GM19395 (cell line): Measurements from ENCODE around the gene VAT1L.

Experiments
- ATAC-seq: cut with Tn5 transposase; IDR thresholded peaks from one replicate; pipeline ENCODE4 v1.9.1; 2021; ENCODE audit warnings: mild to moderate bottlenecking, moderate library complexity; ENCODE audit not compliant: unreplicated experiment

The VAT1L gene

GRCh38 chr16:77827032-77827431, 38.7 kb downstream of the VAT1L start:
- ATAC-seq: no peak

DNA sequence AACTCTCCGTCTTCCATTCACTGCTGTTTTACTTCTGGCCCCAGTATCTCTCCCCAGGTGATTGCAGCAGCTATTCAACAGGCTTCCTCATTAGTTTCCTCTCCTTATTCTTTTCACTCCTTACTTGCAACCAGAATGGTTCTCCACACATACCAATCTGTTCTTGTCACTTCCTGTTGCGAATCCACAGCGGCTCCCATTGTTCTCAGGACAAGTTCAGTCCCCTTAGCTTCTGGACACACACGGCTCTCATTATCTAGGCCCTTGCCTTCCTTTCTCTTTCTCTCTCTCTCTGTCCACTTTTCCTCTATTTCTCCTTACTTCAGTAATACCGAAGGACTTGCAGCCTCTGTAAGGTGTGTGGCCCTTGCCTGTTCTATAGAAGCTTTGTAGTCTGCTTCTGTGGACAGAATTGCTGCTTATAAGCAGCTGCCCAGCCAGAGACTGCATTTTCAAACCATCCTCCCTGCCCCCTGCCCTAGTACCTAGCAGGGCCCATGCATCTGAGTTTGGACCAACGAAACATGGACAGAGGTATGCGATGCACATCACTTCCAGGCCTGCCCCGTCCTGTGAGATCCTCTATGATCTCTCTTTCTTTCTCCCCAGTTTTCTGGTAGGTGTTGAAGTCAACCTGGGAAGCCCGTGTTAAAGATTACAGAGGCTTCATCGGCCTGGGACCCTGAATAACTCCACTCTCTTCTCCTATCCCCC, 45.7 kb downstream of the VAT1L start:
- no peak for ATAC-seq

GRCh38 chr16:77834635-77835540, 46.5 kb downstream of the VAT1L start:
- ATAC-seq: no peak

DNA sequence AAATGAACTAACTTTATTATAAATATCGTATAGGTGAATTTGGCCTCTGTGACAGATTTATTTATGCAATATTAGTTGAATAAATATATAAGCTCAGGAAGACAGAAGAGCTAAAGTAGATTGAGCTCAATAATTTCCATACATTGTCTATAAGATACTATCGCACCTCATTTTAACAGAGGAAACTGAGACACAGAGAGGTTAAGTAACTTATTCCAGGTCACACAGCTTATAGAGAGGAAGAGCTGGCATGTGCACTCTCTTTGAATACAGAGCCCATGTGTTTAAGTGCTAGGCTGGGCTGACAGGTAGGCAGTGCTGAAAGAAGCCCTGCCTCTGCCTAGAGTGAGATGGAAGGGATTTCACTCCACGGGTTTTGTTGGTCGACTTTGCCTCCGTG, 48.4 kb downstream of the VAT1L start:
- ATAC-seq: no peak

- ATAC-seq: no peak
These were observed 50.4 kb downstream of the VAT1L start for GRCh38 chr16:77838597-77839255.

DNA sequence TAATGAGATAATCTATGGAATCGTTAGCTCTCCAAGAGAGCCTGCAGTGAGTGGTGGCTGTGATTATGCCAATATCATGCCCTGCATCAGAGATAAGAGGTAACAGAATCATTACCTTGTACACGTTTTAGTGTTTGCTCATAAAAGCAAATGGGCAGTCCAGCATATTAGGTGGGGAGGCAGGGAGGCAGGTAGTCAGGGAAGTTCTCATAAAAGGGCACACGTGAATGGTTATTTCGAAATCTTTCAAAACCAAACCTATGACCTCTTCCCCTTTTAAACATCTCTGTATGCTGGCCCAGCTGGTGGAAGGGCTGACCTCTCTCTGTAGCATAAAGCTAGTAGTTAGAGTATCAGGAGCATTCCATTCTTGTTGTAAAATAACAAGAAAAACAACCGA, 51.7 kb downstream of the VAT1L start:
- ATAC-seq: no peak

- ATAC-seq: no peak
These were observed 52.5 kb downstream of the VAT1L start for GRCh38 chr16:77840673-77841501.

GRCh38 chr16:77841502-77841763, 53.1 kb downstream of the VAT1L start:
- no peak for ATAC-seq

DNA sequence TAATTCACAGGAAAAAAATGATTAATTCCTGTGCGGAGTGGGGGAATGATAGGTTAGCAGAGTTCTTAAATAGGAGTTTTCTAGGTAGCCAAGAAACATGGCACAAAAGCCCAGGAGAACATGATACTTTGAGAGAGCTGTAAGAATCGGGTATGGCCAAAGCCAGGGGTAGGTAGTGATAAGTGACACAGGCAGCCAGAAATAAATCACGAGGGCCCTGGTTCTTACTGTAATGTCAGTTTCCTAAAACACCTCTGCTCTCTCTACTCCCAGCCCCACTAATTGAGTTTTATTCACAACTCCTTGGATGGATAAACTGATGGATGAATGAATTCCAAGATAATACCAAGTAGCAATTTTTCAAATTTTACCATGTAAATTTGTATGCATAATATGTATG, 54.1 kb downstream of the VAT1L start:
- no peak for ATAC-seq

- no peak for ATAC-seq
These were observed 55.0 kb downstream of the VAT1L start for GRCh38 chr16:77843405-77843804.

DNA sequence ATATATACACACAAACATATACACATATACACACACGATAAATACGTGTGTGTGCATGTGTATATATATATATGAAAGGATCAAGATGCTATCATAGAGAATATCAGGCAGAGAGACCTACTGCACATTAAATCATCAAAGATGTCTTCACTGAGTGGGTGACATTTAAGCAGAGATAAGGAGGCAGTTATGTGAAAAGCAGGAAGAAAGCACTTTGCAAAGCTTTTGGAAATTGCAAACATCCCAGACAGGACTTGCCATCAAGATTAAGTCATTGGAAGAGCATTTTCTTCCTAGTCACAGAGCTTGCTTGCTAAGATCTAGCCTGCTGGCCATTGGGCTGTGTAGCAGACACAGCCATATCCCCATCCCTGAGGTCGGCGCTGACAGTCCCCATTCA, 56.4 kb downstream of the VAT1L start:
- ATAC-seq: no peak

DNA sequence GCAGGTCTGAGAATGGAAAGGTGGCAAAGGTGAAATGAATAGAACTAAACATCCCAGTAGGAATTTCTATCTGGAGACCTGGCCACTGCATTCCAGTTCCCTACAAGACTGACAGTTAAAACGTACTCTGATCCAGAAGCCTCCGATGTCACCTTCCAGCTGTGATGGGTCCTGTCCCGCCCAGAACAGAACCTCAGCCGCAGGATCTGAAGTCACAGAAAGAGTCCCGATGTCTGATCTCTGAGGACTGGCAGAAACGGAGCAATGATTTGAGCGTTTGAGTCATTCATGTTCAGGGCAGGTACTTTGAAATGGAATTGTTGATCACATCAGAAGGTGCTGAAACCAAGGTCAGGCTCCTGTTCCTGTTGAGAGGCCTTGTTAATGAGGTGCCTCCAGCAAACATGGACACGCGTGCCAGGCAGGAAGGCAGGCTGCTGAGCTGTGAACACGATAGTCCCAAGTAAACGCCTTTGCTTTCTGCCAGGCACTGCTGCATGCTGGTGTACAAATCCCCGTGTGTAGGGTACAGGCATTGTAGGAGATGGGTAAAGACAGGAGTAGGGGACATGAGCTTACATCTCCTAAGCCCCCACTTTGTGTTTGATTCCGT, 61.4 kb downstream of the VAT1L start:
- no peak for ATAC-seq

- ATAC-seq: no peak
These were observed 62.4 kb downstream of the VAT1L start for GRCh38 chr16:77850636-77851333.

- ATAC-seq: no peak
These were observed 64.8 kb downstream of the VAT1L start for GRCh38 chr16:77853161-77853560.

- ATAC-seq: no peak
These were observed 68.2 kb downstream of the VAT1L start for GRCh38 chr16:77856438-77857160.

DNA sequence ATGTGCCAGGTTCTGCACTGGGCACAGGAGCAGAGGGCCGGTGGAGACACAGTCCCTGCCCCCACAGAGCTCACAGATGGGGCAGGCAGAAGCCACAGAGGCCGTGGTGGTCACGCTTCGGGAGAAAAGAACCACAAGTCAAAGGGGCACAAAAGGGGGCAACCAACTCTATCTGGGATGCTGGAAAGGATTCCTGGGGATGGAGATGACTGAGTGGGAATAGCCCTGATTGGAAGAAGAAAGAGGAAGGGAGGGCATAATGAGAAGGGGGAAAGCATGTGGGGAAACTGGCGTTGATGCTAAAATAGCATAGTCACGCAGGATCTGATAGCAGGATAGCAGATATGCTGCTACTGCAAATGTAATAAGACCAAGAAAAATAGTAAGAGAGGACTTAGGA, 69.7 kb downstream of the VAT1L start:
- no peak for ATAC-seq

DNA sequence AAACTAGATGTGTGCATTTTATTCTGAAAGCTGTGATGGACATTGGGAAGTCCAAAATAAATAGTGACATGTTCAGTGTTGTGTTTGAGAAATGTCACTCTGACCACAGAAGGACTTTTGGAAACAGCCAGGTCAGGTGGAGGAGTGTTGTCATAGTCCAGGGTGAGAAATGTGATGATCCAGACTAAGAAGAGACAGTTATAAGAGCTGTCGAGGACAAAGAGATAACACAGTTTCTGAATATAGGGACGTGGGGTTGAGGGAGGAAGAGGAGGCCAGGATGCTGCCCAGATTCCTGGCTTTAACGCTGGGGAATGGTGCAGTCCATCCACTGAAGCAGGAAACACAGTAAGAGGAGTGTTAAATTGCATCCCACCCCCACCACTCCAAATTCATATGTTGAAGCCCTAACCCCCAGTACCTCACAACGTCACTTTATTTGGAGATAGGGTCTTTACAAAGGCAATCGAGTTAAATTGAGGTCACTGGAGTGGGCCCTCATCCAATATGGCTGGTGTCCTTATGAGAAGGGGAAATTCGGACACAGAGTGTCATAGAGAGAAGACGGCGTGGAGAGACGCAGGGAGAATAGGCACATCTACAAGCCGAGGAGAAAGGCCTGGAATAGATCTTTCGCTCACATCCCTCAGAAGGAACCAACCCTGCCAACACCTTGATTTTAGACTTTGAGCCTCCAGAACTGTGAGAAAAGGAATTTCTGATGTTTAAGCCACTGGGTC, 71.3 kb downstream of the VAT1L start:
- no peak for ATAC-seq

- ATAC-seq: no peak
These were observed 72.6 kb downstream of the VAT1L start for GRCh38 chr16:77860953-77861352.

DNA sequence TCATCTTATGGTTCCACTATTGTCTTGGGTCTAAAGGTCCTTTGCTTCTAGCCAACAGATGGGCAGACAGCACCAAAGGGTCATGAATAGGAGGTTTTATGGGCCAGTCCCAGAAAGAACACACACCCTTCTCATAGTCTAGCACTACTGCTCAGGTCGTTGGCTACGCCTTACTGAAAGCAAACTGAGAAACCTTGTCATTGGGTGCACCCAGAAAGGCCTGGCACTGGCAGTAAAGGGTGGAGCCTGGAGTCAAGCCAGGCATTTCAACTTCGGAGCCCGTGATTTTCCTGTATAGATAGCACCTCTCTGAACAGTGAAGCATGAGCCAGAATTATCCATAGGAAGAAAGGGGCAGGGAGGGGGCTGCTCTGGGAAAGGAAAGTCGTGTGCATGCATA, 74.9 kb downstream of the VAT1L start:
- no peak for ATAC-seq
